Epithelial cell of proximal tubule (primary cell): Measurements from ENCODE around the gene LILRB5. TPM values are rescaled to one million over a fixed set of nuclear protein-coding genes. Genes with fewer than 3 reads are reported as not detected.

ENCODE experiments used
- DNase-seq: peaks from one replicate; pipeline ENCODE4 v3.0.0-alpha.2; 2011; ENCODE audit warnings: low read depth
- H3K4me3 ChIP-seq: 2 replicates; pipeline ENCODE4 v1.5.1; 2011; ENCODE audit warnings: low read depth, mild to moderate bottlenecking, low read length
- total RNA-seq: library from RNA; depleted of rRNA; stranded (reverse); fragments of >200 nt; gene quantifications from 2 replicates; pipeline ENCODE4 v1.2.3, GENCODE V29; 2015
- TF ChIP-seq, protein P1 (sequence below): conservative IDR thresholded peaks from 2 replicates; pipeline ENCODE4 v1.5.1; 2012; ENCODE audit warnings: low read depth, mild to moderate bottlenecking, low read length

Gene LILRB5
- total RNA-seq, 1 donor from 2014 or later = not detected

- TF ChIP-seq, protein P1, sequence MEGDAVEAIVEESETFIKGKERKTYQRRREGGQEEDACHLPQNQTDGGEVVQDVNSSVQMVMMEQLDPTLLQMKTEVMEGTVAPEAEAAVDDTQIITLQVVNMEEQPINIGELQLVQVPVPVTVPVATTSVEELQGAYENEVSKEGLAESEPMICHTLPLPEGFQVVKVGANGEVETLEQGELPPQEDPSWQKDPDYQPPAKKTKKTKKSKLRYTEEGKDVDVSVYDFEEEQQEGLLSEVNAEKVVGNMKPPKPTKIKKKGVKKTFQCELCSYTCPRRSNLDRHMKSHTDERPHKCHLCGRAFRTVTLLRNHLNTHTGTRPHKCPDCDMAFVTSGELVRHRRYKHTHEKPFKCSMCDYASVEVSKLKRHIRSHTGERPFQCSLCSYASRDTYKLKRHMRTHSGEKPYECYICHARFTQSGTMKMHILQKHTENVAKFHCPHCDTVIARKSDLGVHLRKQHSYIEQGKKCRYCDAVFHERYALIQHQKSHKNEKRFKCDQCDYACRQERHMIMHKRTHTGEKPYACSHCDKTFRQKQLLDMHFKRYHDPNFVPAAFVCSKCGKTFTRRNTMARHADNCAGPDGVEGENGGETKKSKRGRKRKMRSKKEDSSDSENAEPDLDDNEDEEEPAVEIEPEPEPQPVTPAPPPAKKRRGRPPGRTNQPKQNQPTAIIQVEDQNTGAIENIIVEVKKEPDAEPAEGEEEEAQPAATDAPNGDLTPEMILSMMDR = no peak
- no peak overlapping the region for H3K4me3 ChIP-seq
- DNase-seq = no peak
These were observed 2.7 kb downstream of the LILRB5 start for GRCh38 chr19:54254195-54254906.

GRCh38 chr19:54253331-54254194, 3.5 kb downstream of the LILRB5 start:
- H3K4me3 ChIP-seq = no peak overlapping the region
- TF ChIP-seq, protein P1 = no peak
- no peak for DNase-seq

DNA sequence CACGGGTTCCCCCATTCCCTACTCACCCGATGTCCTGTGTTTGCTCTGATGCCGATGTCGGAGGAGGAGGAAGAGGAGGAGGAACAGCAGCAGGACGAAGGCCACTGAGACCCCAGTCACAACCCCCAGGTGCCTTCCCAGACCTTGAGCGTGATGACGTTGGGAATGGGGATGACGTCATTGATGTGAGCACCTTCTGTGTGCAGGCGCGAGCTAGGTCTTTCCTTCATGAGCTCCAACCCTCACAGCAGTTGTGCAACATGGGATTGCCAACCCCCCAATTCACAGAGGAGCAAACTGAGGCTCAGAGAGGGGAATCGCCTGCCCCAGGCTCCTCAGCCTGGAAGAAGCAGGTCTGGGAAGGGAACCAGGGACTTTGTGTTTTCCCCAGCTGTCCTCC, 4.2 kb downstream of the LILRB5 start:
- H3K4me3 ChIP-seq = no peak overlapping the region
- TF ChIP-seq, protein P1 = no peak
- no peak for DNase-seq

DNA sequence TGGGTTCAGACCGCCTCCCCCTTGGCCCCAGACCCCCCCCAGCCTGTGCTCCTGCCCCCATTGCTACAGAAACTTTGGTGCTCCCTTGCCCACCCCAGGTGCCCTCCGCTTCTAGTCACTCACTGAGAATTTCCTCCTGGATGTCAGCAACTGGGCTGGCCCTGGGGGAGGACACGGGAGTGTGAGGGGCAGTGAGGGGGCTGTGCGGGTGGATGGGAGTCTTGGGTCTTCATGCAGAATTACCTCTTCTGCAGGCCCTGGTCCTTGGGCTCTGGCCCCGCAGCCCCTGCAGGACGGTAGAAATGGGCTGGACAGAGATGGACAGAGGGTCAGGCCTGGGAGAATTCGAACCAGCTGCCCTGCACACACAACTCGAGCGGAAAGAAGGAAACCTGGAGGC, 4.8 kb downstream of the LILRB5 start:
- H3K4me3 ChIP-seq = no peak overlapping the region
- TF ChIP-seq, protein P1 = no peak
- no peak for DNase-seq

DNA sequence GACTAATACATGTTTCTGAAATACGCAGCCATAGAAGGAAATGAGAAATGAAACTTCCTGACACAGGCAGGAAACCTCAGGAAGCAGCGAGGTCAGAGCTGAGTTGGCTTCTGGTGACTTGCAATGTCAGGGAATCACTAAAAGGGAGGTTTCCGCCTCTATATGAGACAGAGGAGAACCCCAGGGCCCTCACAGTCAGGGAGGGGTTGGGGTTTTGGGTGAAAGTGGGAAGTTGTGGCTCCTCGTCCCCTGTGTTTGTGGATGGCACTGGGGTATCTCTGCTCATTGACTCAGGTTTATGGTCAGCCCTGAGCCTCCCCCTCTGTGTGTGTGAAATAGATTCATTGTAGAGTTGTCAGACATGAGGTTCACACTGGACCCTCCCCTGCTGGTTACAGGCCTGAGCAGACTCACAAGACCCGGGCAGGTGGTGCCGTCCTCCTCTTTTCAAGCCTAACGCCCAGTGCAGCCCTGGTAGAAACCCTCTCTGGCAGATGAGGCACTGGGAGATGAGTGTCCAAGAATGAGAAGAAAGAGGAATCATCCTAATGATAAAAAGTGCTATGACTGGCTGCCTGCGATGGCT, 9.0 kb downstream of the LILRB5 start:
- DNase-seq = no peak
- TF ChIP-seq, protein P1 = no peak
- H3K4me3 ChIP-seq = no peak overlapping the region

GRCh38 chr19:54247106-54247930, 9.8 kb downstream of the LILRB5 start:
- DNase-seq = no peak
- no peak overlapping the region for H3K4me3 ChIP-seq
- TF ChIP-seq, protein P1 = no peak
